Osteocyte (in vitro differentiated cells): ENCODE results near the gene ZNF625. TPM values are rescaled to one million over a fixed set of nuclear protein-coding genes. Genes with fewer than 3 reads are reported as not detected.
A peak's percentile ranks its signal among the peaks of the same experiment; 100 is the strongest.

Experiments
- DNase-seq: peaks from one replicate; pipeline ENCODE4 v3.0.0; 2021; ENCODE audit warnings: mixed read lengths; ENCODE audit not compliant: unreplicated experiment; ENCODE audit errors: extremely low spot score
- H3K27ac Mint-ChIP-seq: one replicate; pipeline ENCODE4 v1.8.0; 2021; ENCODE audit warnings: mild to moderate bottlenecking, mixed read lengths; ENCODE audit not compliant: unreplicated experiment
- H3K27me3 Mint-ChIP-seq: one replicate; pipeline ENCODE4 v1.8.0; 2021; ENCODE audit warnings: mixed read lengths; ENCODE audit not compliant: unreplicated experiment
- H3K36me3 Mint-ChIP-seq: one replicate; pipeline ENCODE4 v1.8.0; 2021; ENCODE audit warnings: mixed read lengths; ENCODE audit not compliant: unreplicated experiment
- H3K4me1 Mint-ChIP-seq: one replicate; pipeline ENCODE4 v1.8.0; 2021; ENCODE audit warnings: mixed read lengths; ENCODE audit not compliant: unreplicated experiment
- H3K4me3 Mint-ChIP-seq: one replicate; pipeline ENCODE4 v1.8.0; 2021; ENCODE audit warnings: mild to moderate bottlenecking, moderate library complexity, mixed read lengths; ENCODE audit not compliant: unreplicated experiment
- H3K9me3 Mint-ChIP-seq: one replicate; pipeline ENCODE4 v1.8.0; 2021; ENCODE audit warnings: mixed read lengths; ENCODE audit not compliant: unreplicated experiment
- total RNA-seq: library from RNA; stranded (reverse); gene quantifications from 2 replicates; pipeline ENCODE4 v1.2.1, GENCODE V29; 2021
- TF ChIP-seq, protein P1 (sequence below): fragments of 200-600 bp; sonication (generic); IDR thresholded peaks from 2 replicates; pipeline ENCODE4 v1.5.0; 2021; ENCODE audit warnings: antibody characterized with exemption, mild to moderate bottlenecking, moderate library complexity

ZNF625 gene
- total RNA-seq, 1 donor from 2014 or later = 11.6 TPM

DNA sequence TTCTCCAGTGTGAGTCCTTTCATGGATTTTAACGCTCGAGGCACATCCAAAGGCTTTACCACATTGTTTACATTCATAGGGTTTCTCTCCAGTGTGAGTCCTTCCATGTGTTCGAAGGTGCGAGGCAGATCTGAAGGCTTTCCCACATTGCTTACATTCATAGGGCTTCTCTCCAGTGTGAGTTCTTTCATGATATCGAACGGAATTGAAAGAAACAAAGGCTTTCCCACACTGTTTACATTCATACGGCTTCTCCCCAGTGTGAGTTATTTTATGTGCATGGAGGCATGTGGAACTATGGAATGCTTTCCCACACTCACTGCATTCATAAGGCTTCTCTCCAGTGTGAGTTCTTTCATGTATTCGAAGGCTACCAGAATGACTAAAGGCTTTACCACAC lies 11.2 kb downstream of the ZNF625 start:
- Mint-ChIP-seq H3K4me3 (no peak overlapping the region), H3K27me3 (no peaks in the 10 kb centered on the region), H3K9me3 (peaks cover 23% of the 10 kb centered on the region), H3K27ac (no peak overlapping the region), H3K36me3 (peaks cover 49% of the 10 kb centered on the region), H3K4me1 (peaks cover 11% of the 10 kb centered on the region)
- TF ChIP-seq, protein P1, sequence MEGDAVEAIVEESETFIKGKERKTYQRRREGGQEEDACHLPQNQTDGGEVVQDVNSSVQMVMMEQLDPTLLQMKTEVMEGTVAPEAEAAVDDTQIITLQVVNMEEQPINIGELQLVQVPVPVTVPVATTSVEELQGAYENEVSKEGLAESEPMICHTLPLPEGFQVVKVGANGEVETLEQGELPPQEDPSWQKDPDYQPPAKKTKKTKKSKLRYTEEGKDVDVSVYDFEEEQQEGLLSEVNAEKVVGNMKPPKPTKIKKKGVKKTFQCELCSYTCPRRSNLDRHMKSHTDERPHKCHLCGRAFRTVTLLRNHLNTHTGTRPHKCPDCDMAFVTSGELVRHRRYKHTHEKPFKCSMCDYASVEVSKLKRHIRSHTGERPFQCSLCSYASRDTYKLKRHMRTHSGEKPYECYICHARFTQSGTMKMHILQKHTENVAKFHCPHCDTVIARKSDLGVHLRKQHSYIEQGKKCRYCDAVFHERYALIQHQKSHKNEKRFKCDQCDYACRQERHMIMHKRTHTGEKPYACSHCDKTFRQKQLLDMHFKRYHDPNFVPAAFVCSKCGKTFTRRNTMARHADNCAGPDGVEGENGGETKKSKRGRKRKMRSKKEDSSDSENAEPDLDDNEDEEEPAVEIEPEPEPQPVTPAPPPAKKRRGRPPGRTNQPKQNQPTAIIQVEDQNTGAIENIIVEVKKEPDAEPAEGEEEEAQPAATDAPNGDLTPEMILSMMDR = no peak
- no peak for DNase-seq

DNA sequence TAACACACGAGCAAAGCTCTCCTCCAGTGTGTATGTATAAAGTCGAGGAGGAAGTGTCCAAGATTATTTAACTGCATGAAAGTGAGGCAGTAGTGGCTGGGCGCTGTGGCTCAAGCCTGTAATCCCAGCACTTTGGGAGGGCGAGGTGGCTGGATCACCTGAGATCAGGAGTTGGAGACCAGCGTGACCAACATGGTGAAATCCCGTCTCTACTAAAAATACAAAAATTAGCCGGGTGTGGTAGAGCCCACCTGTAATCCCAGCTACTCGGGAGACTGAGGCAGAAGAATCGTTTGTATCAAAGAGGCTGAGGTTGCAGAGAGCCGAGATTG lies 15.2 kb downstream of the ZNF625 start:
- TF ChIP-seq, protein P1 = no peak
- peaks cover 42% of the 10 kb centered on the region for H3K36me3 Mint-ChIP-seq

DNA sequence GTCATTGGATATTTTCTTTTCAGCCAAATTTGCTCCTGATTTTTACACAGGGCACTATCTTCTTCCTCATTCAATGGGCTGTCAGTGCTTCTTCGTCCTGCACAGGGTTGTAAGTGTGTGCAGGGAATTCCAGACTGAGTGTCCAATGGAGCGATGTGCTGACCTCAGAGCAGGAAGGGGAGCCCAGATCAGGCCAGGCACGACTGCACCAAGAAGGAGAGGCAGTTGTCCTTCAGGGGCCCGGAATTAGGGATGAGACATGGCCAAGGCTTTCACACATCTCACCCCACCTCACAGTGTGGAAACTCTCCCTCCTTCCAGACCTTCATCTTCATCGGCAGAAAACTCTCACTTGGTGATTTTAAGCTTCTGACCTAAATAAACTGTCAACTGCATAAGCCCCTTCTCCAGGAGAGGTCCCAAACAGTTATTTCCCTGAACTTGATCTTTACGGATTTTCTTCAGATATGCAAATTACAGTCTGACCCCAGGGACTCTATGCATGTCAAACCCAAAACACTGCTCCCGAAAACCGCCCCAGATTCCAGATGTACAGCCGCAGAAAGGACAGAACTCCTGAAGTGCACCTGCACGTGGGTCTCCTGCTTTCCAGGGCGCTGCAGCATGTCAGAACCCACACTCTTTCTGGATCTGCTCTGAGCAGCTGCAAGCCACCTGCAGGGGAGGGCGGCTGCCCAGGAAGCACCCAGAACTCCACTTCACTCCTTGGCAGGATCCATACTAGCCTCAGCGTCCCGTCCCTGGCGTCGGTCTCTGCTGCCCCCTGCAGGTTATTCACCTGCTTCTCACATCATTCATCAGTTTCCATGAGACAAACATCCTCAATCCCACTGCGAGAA lies 15.8 kb downstream of the ZNF625 start:
- TF ChIP-seq, protein P1 = peak; percentile 86
- no peaks in the 10 kb centered on the region for H3K27me3 Mint-ChIP-seq
- H3K27ac Mint-ChIP-seq = peak overlapping the region; percentile 99
- H3K4me1 Mint-ChIP-seq = peaks cover 26% of the 10 kb centered on the region
- peak overlapping the region; percentile 94 for H3K4me3 Mint-ChIP-seq
- DNase-seq = peak; percentile 92
- peaks cover 38% of the 10 kb centered on the region for H3K36me3 Mint-ChIP-seq
- peaks cover 18% of the 10 kb centered on the region for H3K9me3 Mint-ChIP-seq

More for the DNA sequence above, 15.2 kb downstream of the ZNF625 start:
- Mint-ChIP-seq H3K9me3 (peaks cover 21% of the 10 kb centered on the region), H3K27me3 (no peaks in the 10 kb centered on the region), H3K27ac (no peak overlapping the region), H3K4me3 (no peak overlapping the region), H3K4me1 (peaks cover 26% of the 10 kb centered on the region)
- no peak for DNase-seq

DNA sequence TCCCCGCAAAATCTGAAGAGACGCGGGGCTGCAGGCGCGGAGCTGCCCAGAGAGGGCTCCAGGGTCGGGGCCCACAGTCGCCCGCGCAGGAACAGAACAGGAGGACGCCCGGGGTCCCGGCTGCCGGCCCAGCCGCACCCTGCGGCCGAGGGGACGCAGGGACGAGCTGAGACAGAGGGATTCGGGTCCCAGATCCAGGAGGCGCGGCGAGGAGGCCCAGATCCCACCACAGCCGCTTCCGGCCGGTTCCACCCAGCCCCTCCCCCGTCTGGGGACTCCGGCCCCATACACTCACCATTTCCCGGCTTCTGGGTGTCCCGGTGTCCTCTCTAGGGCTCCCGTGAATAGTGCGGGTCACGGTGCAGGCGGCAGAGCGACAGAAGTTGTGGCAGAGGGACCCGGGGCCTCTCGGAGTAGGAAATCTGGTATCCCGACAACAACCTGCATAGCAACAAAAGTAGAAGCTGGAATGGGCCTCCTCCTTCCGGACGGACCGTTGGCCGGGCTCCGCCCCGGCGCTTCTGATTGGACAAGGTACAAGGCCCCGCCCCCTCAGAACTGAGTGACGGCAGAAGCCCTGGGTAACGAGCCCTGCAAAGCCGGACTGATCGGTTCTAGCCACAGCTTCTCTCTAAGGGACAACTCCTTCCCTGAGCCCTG lies 16.5 kb downstream of the ZNF625 start, which contains the start of gene ZNF20:
Gene ZNF20, minus strand, starts transcription at position 466 of the 660 bp plus-strand sequence. Its CDS starts 168 bp downstream, at position 298.
- TF ChIP-seq, protein P1 = no peak
- Mint-ChIP-seq H3K36me3 (peaks cover 37% of the 10 kb centered on the region), H3K27ac (peak within 1 kb of the TSS; percentile 99), H3K9me3 (peaks cover 15% of the 10 kb centered on the region), H3K4me1 (peaks cover 26% of the 10 kb centered on the region), H3K4me3 (peak within 1 kb of the TSS; percentile 94), H3K27me3 (no peaks in the 10 kb centered on the region)
- DNase-seq = peak; percentile 98

DNA sequence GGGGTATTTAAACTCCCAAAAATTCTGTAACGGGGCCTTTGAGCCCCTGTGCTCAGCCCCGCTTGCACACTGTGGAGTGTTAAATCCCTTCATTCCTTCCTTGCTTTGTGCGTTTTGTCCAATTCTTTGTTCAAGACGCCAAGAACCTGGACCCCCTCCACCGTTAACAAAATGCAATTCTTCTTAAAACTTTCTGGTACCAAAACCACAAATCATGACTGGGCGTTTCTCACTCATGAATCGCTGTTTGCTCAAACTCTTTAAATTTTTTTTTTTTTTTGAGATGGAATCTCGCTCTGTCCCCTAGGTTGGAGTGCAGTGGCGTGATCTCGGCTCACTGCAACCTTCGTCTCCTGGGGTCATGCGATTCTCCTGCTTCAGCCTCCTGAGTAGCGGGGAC lies 17.3 kb downstream of the ZNF625 start:
- TF ChIP-seq, protein P1 = no peak
- Mint-ChIP-seq H3K9me3 (peaks cover 15% of the 10 kb centered on the region), H3K27ac (peak overlapping the region; percentile 99), H3K4me3 (peak overlapping the region; percentile 94), H3K27me3 (no peaks in the 10 kb centered on the region), H3K36me3 (peaks cover 39% of the 10 kb centered on the region), H3K4me1 (peaks cover 26% of the 10 kb centered on the region)
- DNase-seq = no peak
